HEK293 (cell line): ENCODE results near the gene ATP6V0E2.

ENCODE experiments used
- CTCF ChIA-PET: fragments of 350-600 bp; formaldehyde crosslinking; extraction: SDS; loops from one replicate; lab custom pipeline; 2021; ENCODE audit warnings: antibody characterized with exemption; lab: Yijun Ruan, JAX
- POLR2A ChIA-PET: fragments of 300-600 bp; formaldehyde crosslinking; extraction: SDS; loops from one replicate; lab custom pipeline; 2020; ENCODE audit warnings: antibody characterized with exemption, inconsistent platforms; lab: Yijun Ruan, JAX
- H3K27ac ChIP-seq: fragments of 200-500 bp; sonication (Bioruptor generic); 2 replicates; pipeline ENCODE4 v1.5.1; 2014; ENCODE audit warnings: low read depth, low read length, control low read depth, inconsistent platforms; ENCODE audit errors: extremely low read depth
- H3K36me3 ChIP-seq, 2 experiments: fragments of 200-500 bp in 1 of 2; sonication (Bioruptor generic) in 1 of 2; 1 replicate in 1 of 2; 2 replicates in 1 of 2; pipeline ENCODE4 v1.5.1; 2014 to 2017; ENCODE audit warnings: inconsistent platforms in 2 of 2, low read length in 2 of 2; ENCODE audit not compliant: control insufficient read depth in 2 of 2, insufficient read depth in 1 of 2
- H3K4me1 ChIP-seq: fragments of 200-500 bp; sonication (Bioruptor generic); 2 replicates; pipeline ENCODE4 v1.5.1; 2014; ENCODE audit warnings: mild to moderate bottlenecking, low read length, inconsistent platforms; ENCODE audit not compliant: control insufficient read depth, insufficient read depth
- H3K4me3 ChIP-seq: 2 replicates; pipeline ENCODE4 v1.5.1; 2011; ENCODE audit warnings: low read depth, mild to moderate bottlenecking, control low read depth, low read length, moderate library complexity
- H3K9me3 ChIP-seq: fragments of 200-500 bp; sonication (Bioruptor generic); 2 replicates; pipeline ENCODE4 v1.5.1; 2014; ENCODE audit warnings: low read depth, low read length, inconsistent platforms; ENCODE audit not compliant: control insufficient read depth, insufficient read depth
- EGR2 ChIP-seq: fragments of 450-650 bp; formaldehyde crosslinking; IDR thresholded peaks from 2 replicates; pipeline ENCODE4 v1.5.1; 2016; ENCODE audit warnings: low read depth, missing biosample characterization, missing genetic modification characterization
- GLI4 ChIP-seq: fragments of 450-650 bp; formaldehyde crosslinking; IDR thresholded peaks from 2 replicates; pipeline ENCODE4 v1.5.1; 2016; ENCODE audit warnings: missing biosample characterization, missing genetic modification characterization
- GLIS2 ChIP-seq: fragments of 450-650 bp; formaldehyde crosslinking; IDR thresholded peaks from 2 replicates; pipeline ENCODE4 v1.5.1; 2016; ENCODE audit warnings: missing biosample characterization, missing genetic modification characterization
- KLF10 ChIP-seq: fragments of 450-650 bp; IDR thresholded peaks from 2 replicates; pipeline ENCODE4 v1.5.1; 2018; ENCODE audit warnings: missing biosample characterization, mild to moderate bottlenecking, missing genetic modification characterization
- KLF16 ChIP-seq: fragments of 450-650 bp; formaldehyde crosslinking; IDR thresholded peaks from 2 replicates; pipeline ENCODE4 v1.5.1; 2017; ENCODE audit warnings: missing biosample characterization, missing genetic modification characterization
- MZF1 ChIP-seq: fragments of 450-650 bp; formaldehyde crosslinking; IDR thresholded peaks from 2 replicates; pipeline ENCODE4 v1.5.1; 2017; ENCODE audit warnings: missing biosample characterization, missing genetic modification characterization, borderline replicate concordance
- SALL2 ChIP-seq: fragments of 450-650 bp; formaldehyde crosslinking; IDR thresholded peaks from 2 replicates; pipeline ENCODE4 v1.5.0; 2017; ENCODE audit warnings: missing biosample characterization, mild to moderate bottlenecking, missing genetic modification characterization, borderline replicate concordance
- ZBTB17 ChIP-seq: fragments of 450-650 bp; formaldehyde crosslinking; IDR thresholded peaks from 2 replicates; pipeline ENCODE4 v1.5.1; 2016; ENCODE audit warnings: missing biosample characterization, missing genetic modification characterization
- ZEB2 ChIP-seq: fragments of 450-650 bp; formaldehyde crosslinking; IDR thresholded peaks from 2 replicates; pipeline ENCODE4 v1.5.1; 2016; ENCODE audit warnings: missing biosample characterization, missing genetic modification characterization
- ZNF10 ChIP-seq: fragments of 450-650 bp; formaldehyde crosslinking; IDR thresholded peaks from 2 replicates; pipeline ENCODE4 v1.5.1; 2017; ENCODE audit warnings: missing biosample characterization, missing genetic modification characterization
- ZNF140 ChIP-seq: fragments of 450-650 bp; formaldehyde crosslinking; IDR thresholded peaks from 2 replicates; pipeline ENCODE4 v1.5.1; 2016; ENCODE audit warnings: missing biosample characterization, missing genetic modification characterization
- ZNF146 ChIP-seq: fragments of 450-650 bp; formaldehyde crosslinking; IDR thresholded peaks from 2 replicates; pipeline ENCODE4 v1.5.1; 2016; ENCODE audit warnings: missing biosample characterization, missing genetic modification characterization
- ZNF175 ChIP-seq: fragments of 450-650 bp; formaldehyde crosslinking; IDR thresholded peaks from 2 replicates; pipeline ENCODE4 v1.5.1; 2016; ENCODE audit warnings: missing biosample characterization, missing genetic modification characterization
- ZNF2 ChIP-seq: fragments of 450-650 bp; formaldehyde crosslinking; IDR thresholded peaks from 2 replicates; pipeline ENCODE4 v1.5.1; 2016; ENCODE audit warnings: missing biosample characterization, missing genetic modification characterization
- ZNF202 ChIP-seq: fragments of 450-650 bp; formaldehyde crosslinking; IDR thresholded peaks from 2 replicates; pipeline ENCODE4 v1.5.1; 2016; ENCODE audit warnings: missing biosample characterization, missing genetic modification characterization, borderline replicate concordance
- ZNF394 ChIP-seq: fragments of 450-650 bp; formaldehyde crosslinking; IDR thresholded peaks from 2 replicates; pipeline ENCODE4 v1.5.1; 2016; ENCODE audit warnings: missing biosample characterization, missing genetic modification characterization, mild to moderate bottlenecking, moderate library complexity, borderline replicate concordance
- ZNF626 ChIP-seq: fragments of 450-650 bp; sonication (Bioruptor Pico); formaldehyde crosslinking; IDR thresholded peaks from 2 replicates; pipeline ENCODE4 v1.5.1; 2018; ENCODE audit warnings: missing biosample characterization, missing genetic modification characterization, inconsistent platforms
- TF ChIP-seq, protein P1 (sequence below): fragments of 450-650 bp; formaldehyde crosslinking; IDR thresholded peaks from 2 replicates; pipeline ENCODE4; 2016; ENCODE audit warnings: missing biosample characterization, missing genetic modification characterization
- TF ChIP-seq, protein P2 (sequence below): fragments of 450-650 bp; formaldehyde crosslinking; IDR thresholded peaks from 2 replicates; pipeline ENCODE4 v1.5.1; 2016; ENCODE audit warnings: missing biosample characterization, missing genetic modification characterization
- TF ChIP-seq, protein P3 (sequence below): fragments of 450-650 bp; formaldehyde crosslinking; IDR thresholded peaks from 2 replicates; pipeline ENCODE4 v1.5.1; 2017; ENCODE audit warnings: missing biosample characterization, missing genetic modification characterization
- TF ChIP-seq, protein P4 (sequence below): fragments of 450-650 bp; formaldehyde crosslinking; IDR thresholded peaks from 2 replicates; pipeline ENCODE4 v1.5.1; 2016; ENCODE audit warnings: missing biosample characterization, missing genetic modification characterization, borderline replicate concordance
- TF ChIP-seq, protein P5 (sequence below): fragments of 450-650 bp; formaldehyde crosslinking; IDR thresholded peaks from 2 replicates; pipeline ENCODE4 v1.5.1; 2016; ENCODE audit warnings: missing biosample characterization, missing genetic modification characterization

ATP6V0E2 gene

DNA sequence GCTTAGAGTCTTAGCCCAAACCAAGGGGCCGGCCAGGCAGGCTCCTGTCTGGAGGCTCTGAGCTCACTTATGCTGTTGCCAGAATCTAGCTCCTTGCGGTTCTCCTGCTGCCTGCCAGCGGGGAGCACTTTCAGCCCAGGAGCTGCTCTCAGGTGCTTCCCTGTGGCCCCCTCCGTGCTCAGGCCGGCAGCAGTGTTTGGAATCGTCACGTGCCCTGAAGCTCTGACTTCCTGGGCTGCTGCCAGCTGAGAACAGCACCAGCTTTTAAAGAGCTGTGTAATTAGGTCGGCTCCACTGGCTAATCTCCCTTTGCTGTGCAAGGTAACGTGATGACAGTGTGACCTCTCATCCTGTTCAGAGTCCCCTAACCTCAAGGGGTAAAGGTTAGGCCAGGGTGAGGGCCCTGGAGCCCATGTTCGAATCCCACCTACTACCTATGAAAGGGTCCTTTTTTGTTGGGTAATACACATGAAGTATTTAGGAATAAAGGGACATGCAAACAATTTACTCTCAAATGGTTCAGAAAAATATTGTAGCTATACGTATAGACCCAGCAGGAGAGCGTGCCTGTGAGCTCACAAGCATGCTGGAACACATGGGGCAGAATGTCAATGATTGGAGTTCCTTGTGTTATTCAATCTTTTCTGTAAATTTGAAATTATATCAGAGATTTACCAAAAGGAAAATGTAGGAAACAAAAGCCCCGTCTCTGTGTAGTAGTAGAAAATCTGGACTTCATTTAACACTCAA is 19.0 kb upstream of the ATP6V0E2 start (continued):
- no peak for TF ChIP-seq KLF16
- TF ChIP-seq MZF1 (tag by site-specific recombination), result no peak
- TF ChIP-seq, protein P1, sequence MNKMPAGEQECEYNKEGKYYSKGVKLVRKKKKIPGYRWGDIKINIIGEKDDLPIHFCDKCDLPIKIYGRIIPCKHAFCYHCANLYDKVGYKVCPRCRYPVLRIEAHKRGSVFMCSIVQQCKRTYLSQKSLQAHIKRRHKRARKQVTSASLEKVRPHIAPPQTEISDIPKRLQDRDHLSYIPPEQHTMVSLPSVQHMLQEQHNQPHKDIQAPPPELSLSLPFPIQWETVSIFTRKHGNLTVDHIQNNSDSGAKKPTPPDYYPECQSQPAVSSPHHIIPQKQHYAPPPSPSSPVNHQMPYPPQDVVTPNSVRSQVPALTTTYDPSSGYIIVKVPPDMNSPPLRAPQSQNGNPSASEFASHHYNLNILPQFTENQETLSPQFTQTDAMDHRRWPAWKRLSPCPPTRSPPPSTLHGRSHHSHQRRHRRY, result no peak
- TF ChIP-seq SALL2, result no peak
- no peak for TF ChIP-seq ZNF202 (tag by site-specific recombination)
- TF ChIP-seq, protein P2, sequence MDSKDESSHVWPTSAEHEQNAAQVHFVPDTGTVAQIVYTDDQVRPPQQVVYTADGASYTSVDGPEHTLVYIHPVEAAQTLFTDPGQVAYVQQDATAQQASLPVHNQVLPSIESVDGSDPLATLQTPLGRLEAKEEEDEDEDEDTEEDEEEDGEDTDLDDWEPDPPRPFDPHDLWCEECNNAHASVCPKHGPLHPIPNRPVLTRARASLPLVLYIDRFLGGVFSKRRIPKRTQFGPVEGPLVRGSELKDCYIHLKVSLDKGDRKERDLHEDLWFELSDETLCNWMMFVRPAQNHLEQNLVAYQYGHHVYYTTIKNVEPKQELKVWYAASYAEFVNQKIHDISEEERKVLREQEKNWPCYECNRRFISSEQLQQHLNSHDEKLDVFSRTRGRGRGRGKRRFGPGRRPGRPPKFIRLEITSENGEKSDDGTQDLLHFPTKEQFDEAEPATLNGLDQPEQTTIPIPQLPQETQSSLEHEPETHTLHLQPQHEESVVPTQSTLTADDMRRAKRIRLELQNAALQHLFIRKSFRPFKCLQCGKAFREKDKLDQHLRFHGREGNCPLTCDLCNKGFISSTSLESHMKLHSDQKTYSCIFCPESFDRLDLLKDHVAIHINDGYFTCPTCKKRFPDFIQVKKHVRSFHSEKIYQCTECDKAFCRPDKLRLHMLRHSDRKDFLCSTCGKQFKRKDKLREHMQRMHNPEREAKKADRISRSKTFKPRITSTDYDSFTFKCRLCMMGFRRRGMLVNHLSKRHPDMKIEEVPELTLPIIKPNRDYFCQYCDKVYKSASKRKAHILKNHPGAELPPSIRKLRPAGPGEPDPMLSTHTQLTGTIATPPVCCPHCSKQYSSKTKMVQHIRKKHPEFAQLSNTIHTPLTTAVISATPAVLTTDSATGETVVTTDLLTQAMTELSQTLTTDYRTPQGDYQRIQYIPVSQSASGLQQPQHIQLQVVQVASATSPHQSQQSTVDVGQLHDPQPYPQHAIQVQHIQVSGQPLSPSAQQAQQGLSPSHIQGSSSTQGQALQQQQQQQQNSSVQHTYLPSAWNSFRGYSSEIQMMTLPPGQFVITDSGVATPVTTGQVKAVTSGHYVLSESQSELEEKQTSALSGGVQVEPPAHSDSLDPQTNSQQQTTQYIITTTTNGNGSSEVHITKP (tag by site-specific recombination), result peak; percentile 42; the same call in 1 of the 2 replicates
- TF ChIP-seq ZNF10, result no peak
- TF ChIP-seq ZNF140, result no peak
- TF ChIP-seq ZNF146 (tag by site-specific recombination), result no peak
- TF ChIP-seq GLI4 (tag by site-specific recombination), result no peak
- TF ChIP-seq ZNF626 (tag by site-specific recombination), result no peak

DNA sequence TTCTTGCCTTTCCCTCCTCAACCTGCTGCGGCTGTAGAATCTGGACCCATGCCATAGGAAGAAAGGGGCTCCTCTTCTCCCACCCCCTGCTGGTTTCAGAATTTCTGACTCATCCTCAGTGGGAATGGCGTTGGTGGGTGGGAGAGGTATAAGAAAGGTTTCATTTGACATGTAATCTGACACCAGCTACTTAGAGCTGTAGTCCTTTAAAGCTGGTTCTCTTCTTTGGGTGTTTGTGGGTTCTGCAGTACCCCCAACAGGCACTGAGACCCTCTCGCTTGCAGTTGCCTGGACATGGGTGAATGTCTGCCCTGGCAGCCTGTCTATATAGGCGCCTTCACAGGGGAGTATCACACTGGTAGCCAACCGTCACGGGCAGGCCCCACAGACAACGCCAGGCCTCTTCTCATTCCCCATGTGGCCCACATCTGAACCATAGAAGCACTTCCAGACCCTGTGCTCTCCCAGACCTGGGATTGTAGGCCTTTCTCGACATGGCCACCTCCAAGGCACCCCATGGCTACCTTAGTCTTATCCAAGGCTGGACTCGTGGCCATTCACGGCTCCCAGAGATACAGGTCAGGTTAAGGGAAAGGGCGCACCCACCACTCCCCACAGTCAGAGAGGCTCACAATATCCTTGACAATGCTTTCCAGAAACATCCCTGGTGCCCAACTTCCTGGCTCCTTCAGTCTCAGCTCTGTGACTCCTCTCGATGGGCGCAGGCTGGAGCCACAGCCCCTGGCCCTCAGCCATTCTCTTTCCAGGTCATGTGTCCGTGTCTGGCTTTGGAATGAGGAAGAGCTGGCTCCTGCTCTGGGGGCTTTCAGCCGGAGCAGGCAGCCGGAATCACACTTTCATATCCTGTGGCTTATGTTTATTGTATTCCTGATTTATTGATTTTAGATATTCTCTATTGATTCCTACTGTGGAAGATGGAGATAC is 18.1 kb upstream of the ATP6V0E2 start:
- peaks cover 0 to 2% of the 10 kb centered on the region in 2 experiments; a peak in 1 of 3 replicates for H3K36me3 ChIP-seq
- peaks cover 12% of the 10 kb centered on the region for H3K4me1 ChIP-seq
- no peaks in the 10 kb centered on the region for H3K9me3 ChIP-seq
- H3K27ac ChIP-seq, result no peak overlapping the region
- ChIA-PET POLR2A (interaction anchor here (0.6 to 3.1 kb wide), 2 partner anchors 14 to 17 kb away, joined by 3 to 28 read pairs; partner anchors contain the start of gene ZNF862), CTCF (interaction anchor here (1.0 to 1.2 kb wide), 3 partner anchors 10 to 49 kb away, joined by 3 to 5 read pairs (median 4); no protein-coding TSS in a partner anchor)
- no peak overlapping the region for H3K4me3 ChIP-seq
- peak; percentile 19 for TF ChIP-seq ZNF394 (tag by site-specific recombination)
- TF ChIP-seq ZNF2 (tag by site-specific recombination), result no peak
- no peak for TF ChIP-seq ZBTB17
- TF ChIP-seq, protein P3, sequence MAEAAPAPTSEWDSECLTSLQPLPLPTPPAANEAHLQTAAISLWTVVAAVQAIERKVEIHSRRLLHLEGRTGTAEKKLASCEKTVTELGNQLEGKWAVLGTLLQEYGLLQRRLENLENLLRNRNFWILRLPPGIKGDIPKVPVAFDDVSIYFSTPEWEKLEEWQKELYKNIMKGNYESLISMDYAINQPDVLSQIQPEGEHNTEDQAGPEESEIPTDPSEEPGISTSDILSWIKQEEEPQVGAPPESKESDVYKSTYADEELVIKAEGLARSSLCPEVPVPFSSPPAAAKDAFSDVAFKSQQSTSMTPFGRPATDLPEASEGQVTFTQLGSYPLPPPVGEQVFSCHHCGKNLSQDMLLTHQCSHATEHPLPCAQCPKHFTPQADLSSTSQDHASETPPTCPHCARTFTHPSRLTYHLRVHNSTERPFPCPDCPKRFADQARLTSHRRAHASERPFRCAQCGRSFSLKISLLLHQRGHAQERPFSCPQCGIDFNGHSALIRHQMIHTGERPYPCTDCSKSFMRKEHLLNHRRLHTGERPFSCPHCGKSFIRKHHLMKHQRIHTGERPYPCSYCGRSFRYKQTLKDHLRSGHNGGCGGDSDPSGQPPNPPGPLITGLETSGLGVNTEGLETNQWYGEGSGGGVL, result peak; percentile 47; the same call in 1 of the 2 replicates
- TF ChIP-seq GLIS2, result peak; percentile 60
- peak; percentile 60 for TF ChIP-seq KLF10 (tag by site-specific recombination)
- no peak for TF ChIP-seq ZNF175
- TF ChIP-seq, protein P4, sequence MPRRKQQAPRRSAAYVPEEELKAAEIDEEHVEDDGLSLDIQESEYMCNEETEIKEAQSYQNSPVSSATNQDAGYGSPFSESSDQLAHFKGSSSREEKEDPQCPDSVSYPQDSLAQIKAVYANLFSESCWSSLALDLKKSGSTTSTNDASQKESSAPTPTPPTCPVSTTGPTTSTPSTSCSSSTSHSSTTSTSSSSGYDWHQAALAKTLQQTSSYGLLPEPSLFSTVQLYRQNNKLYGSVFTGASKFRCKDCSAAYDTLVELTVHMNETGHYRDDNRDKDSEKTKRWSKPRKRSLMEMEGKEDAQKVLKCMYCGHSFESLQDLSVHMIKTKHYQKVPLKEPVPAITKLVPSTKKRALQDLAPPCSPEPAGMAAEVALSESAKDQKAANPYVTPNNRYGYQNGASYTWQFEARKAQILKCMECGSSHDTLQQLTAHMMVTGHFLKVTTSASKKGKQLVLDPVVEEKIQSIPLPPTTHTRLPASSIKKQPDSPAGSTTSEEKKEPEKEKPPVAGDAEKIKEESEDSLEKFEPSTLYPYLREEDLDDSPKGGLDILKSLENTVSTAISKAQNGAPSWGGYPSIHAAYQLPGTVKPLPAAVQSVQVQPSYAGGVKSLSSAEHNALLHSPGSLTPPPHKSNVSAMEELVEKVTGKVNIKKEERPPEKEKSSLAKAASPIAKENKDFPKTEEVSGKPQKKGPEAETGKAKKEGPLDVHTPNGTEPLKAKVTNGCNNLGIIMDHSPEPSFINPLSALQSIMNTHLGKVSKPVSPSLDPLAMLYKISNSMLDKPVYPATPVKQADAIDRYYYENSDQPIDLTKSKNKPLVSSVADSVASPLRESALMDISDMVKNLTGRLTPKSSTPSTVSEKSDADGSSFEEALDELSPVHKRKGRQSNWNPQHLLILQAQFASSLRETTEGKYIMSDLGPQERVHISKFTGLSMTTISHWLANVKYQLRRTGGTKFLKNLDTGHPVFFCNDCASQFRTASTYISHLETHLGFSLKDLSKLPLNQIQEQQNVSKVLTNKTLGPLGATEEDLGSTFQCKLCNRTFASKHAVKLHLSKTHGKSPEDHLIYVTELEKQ (tag by site-specific recombination), result no peak
- TF ChIP-seq, protein P5, sequence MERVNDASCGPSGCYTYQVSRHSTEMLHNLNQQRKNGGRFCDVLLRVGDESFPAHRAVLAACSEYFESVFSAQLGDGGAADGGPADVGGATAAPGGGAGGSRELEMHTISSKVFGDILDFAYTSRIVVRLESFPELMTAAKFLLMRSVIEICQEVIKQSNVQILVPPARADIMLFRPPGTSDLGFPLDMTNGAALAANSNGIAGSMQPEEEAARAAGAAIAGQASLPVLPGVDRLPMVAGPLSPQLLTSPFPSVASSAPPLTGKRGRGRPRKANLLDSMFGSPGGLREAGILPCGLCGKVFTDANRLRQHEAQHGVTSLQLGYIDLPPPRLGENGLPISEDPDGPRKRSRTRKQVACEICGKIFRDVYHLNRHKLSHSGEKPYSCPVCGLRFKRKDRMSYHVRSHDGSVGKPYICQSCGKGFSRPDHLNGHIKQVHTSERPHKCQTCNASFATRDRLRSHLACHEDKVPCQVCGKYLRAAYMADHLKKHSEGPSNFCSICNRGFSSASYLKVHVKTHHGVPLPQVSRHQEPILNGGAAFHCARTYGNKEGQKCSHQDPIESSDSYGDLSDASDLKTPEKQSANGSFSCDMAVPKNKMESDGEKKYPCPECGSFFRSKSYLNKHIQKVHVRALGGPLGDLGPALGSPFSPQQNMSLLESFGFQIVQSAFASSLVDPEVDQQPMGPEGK (tag by site-specific recombination), result peak; percentile 59
- TF ChIP-seq EGR2 (tag by site-specific recombination), result peak; percentile 89
- TF ChIP-seq ZEB2 (tag by site-specific recombination), result peak; percentile 11; the same call in 1 of the 2 replicates
